H9 (cell line): ENCODE results near the gene AP2A2. TPM values are rescaled to one million over a fixed set of nuclear protein-coding genes. Genes with fewer than 3 reads are reported as not detected.
A peak's percentile ranks its signal among the peaks of the same experiment; 100 is the strongest.

Source experiments
- DNase-seq: peaks from one replicate; pipeline ENCODE4 v3.0.0-alpha.2; 2017
- H2AFZ ChIP-seq: one replicate; pipeline ENCODE4 v1.6.1; 2013; ENCODE audit warnings: mild to moderate bottlenecking, low read length, control low read depth, moderate library complexity
- H2AK5ac ChIP-seq: 2 replicates; pipeline ENCODE4 v1.6.1; 2013; ENCODE audit warnings: low read length, control low read depth, mixed read lengths; ENCODE audit not compliant: insufficient read length
- H2BK120ac ChIP-seq: one replicate; pipeline ENCODE4 v1.6.1; 2013; ENCODE audit warnings: low read depth, mild to moderate bottlenecking, low read length, control low read depth, inconsistent platforms; ENCODE audit not compliant: poor library complexity, severe bottlenecking
- H2BK12ac ChIP-seq: 2 replicates; pipeline ENCODE4 v1.6.1; 2013; ENCODE audit warnings: low read length, control low read depth, mixed read lengths, low read depth; ENCODE audit not compliant: insufficient read length
- H2BK15ac ChIP-seq: 2 replicates; pipeline ENCODE4 v1.6.1; 2013; ENCODE audit warnings: low read depth, low read length, control low read depth
- H2BK20ac ChIP-seq: one replicate; pipeline ENCODE4 v1.6.1; 2013; ENCODE audit warnings: low read depth, mild to moderate bottlenecking, low read length, control low read depth, inconsistent platforms; ENCODE audit not compliant: poor library complexity, severe bottlenecking
- H2BK5ac ChIP-seq: 2 replicates; pipeline ENCODE4 v1.6.1; 2013; ENCODE audit warnings: low read length, control low read depth, mixed read lengths; ENCODE audit not compliant: insufficient read length
- H3K14ac ChIP-seq: 2 replicates; pipeline ENCODE4 v1.6.1; 2013; ENCODE audit warnings: low read length, control low read depth; ENCODE audit not compliant: insufficient read depth
- H3K18ac ChIP-seq: 2 replicates; pipeline ENCODE4 v1.6.1; 2013; ENCODE audit warnings: low read depth, mild to moderate bottlenecking, mixed read lengths, low read length, control low read depth; ENCODE audit not compliant: insufficient read length
- H3K23ac ChIP-seq: 2 replicates; pipeline ENCODE4 v1.6.1; 2013; ENCODE audit warnings: low read length, control low read depth, mixed read lengths, low read depth; ENCODE audit not compliant: insufficient read length
- H3K23me2 ChIP-seq: 2 replicates; pipeline ENCODE4 v1.6.1; 2013; ENCODE audit warnings: low read depth, mild to moderate bottlenecking, mixed read lengths, low read length, control low read depth; ENCODE audit not compliant: insufficient read length, poor library complexity, severe bottlenecking
- H3K27ac ChIP-seq: 2 replicates; pipeline ENCODE4 v1.5.1; 2013; ENCODE audit warnings: low read length, control low read depth, mixed read lengths, low read depth; ENCODE audit not compliant: insufficient read length
- H3K27me3 ChIP-seq: 2 replicates; pipeline ENCODE4 v1.6.1; 2013; ENCODE audit warnings: low read length, control low read depth, inconsistent platforms; ENCODE audit not compliant: insufficient read depth
- H3K4ac ChIP-seq: 2 replicates; pipeline ENCODE4 v1.6.1; 2013; ENCODE audit warnings: low read depth, mild to moderate bottlenecking, control low read depth, inconsistent platforms, low read length, moderate library complexity
- H3K4me1 ChIP-seq: 2 replicates; pipeline ENCODE4 v1.6.1; 2013; ENCODE audit warnings: low read length, control low read depth, inconsistent platforms; ENCODE audit not compliant: insufficient read depth
- H3K4me2 ChIP-seq: 2 replicates; pipeline ENCODE4 v1.6.1; 2013; ENCODE audit warnings: low read length, control low read depth, mixed read lengths; ENCODE audit not compliant: insufficient read length, insufficient read depth
- H3K56ac ChIP-seq: 2 replicates; pipeline ENCODE4 v1.6.1; 2013; ENCODE audit warnings: low read depth, mild to moderate bottlenecking, mixed read lengths, low read length, control low read depth; ENCODE audit not compliant: insufficient read length
- H3K79me1 ChIP-seq: 2 replicates; pipeline ENCODE4 v1.6.1; 2013; ENCODE audit warnings: low read depth, mild to moderate bottlenecking, moderate library complexity, low read length, control low read depth, inconsistent platforms; ENCODE audit not compliant: insufficient read depth, poor library complexity, severe bottlenecking
- H3K79me2 ChIP-seq: 2 replicates; pipeline ENCODE4 v1.6.1; 2013; ENCODE audit warnings: low read length, control low read depth, inconsistent platforms; ENCODE audit not compliant: insufficient read depth
- H3K9ac ChIP-seq: 2 replicates; pipeline ENCODE4 v1.6.1; 2013; ENCODE audit warnings: low read length, control low read depth, mixed read lengths; ENCODE audit not compliant: insufficient read length; ENCODE audit errors: extremely low read depth
- H3K9me3 ChIP-seq: one replicate; pipeline ENCODE4 v1.6.1; 2013; ENCODE audit warnings: low read depth, low read length, inconsistent platforms; ENCODE audit not compliant: control insufficient read depth
- H3T11ph ChIP-seq: one replicate; pipeline ENCODE4 v1.6.1; 2013; ENCODE audit warnings: mild to moderate bottlenecking, low read length, control low read depth, inconsistent platforms
- H4K20me1 ChIP-seq: one replicate; pipeline ENCODE4 v1.6.1; 2013; ENCODE audit not compliant: control insufficient read depth, insufficient read length, insufficient read depth
- H4K5ac ChIP-seq: 2 replicates; pipeline ENCODE4 v1.6.1; 2013; ENCODE audit warnings: low read depth, mild to moderate bottlenecking, mixed read lengths, low read length, control low read depth; ENCODE audit not compliant: insufficient read length
- H4K8ac ChIP-seq: replicated peaks from 2 replicates; pipeline ENCODE4 v1.6.1; 2013; ENCODE audit warnings: low read length, control low read depth, mixed read lengths, low read depth; ENCODE audit not compliant: insufficient read length
- H4K91ac ChIP-seq: 2 replicates; pipeline ENCODE4 v1.6.1; 2013; ENCODE audit warnings: low read depth, mild to moderate bottlenecking, moderate library complexity, mixed read lengths, low read length, control low read depth; ENCODE audit not compliant: insufficient read length
- H3K27ac Mint-ChIP-seq, 3 experiments: 2 replicates in 2 of 3; 3 replicates in 1 of 3; pipeline ENCODE4 v1.8.0; 2020 to 2021; ENCODE audit warnings: mixed read lengths in 3 of 3, mild to moderate bottlenecking in 1 of 3, moderate library complexity in 1 of 3
- H3K27me3 Mint-ChIP-seq: 2 replicates; pipeline ENCODE4 v1.8.0; 2021; ENCODE audit warnings: low read depth, mild to moderate bottlenecking, moderate library complexity, mixed read lengths
- H3K36me3 Mint-ChIP-seq, 3 experiments: 2 replicates in 2 of 3; 3 replicates in 1 of 3; pipeline ENCODE4 v1.8.0; 2020 to 2021; ENCODE audit warnings: low read depth in 3 of 3, mixed read lengths in 3 of 3; ENCODE audit not compliant: insufficient read depth in 1 of 3
- H3K4me1 Mint-ChIP-seq, 2 experiments: 2 replicates each; pipeline ENCODE4 v1.8.0; 2020; ENCODE audit warnings: mixed read lengths in 2 of 2
- H3K4me3 Mint-ChIP-seq, 2 experiments: 2 replicates in 1 of 2; 3 replicates in 1 of 2; pipeline ENCODE4 v1.8.0; 2020 to 2021; ENCODE audit warnings: mild to moderate bottlenecking in 2 of 2, mixed read lengths in 2 of 2, moderate library complexity in 1 of 2
- H3K9me3 Mint-ChIP-seq, 2 experiments: 2 replicates in 1 of 2; 3 replicates in 1 of 2; pipeline ENCODE4 v1.8.0; 2020; ENCODE audit warnings: mild to moderate bottlenecking in 2 of 2, mixed read lengths in 2 of 2, moderate library complexity in 1 of 2
- CTCF ChIP-seq: fragments of 200-600 bp; sonication (generic); conservative IDR thresholded peaks from 3 replicates; pipeline ENCODE4 v1.8.0; 2021; ENCODE audit warnings: antibody characterized with exemption, mild to moderate bottlenecking
- WGBS: extraction: QIAGEN DNeasy Blood & Tissue Kit; methylation state at CpG from one replicate; pipeline ENCODE4 v1.1.7; 2013; ENCODE audit warnings: missing lambda C conversion rate, low lambda C conversion rate, mixed read lengths; ENCODE audit not compliant: insufficient read length; ENCODE audit errors: extremely low coverage; 5-methylcytosine and 5-hydroxymethylcytosine counted together
- total RNA-seq: library from RNA; stranded (reverse); gene quantifications from 2 replicates; pipeline ENCODE4 v1.2.1, GENCODE V29; 2021

Gene AP2A2
- total RNA-seq, 1 experiment from 2014 or later: 53.7 TPM

GRCh38 chr11:1007279-1007678 is 81.6 kb downstream of the AP2A2 start:
- no peaks in the 10 kb centered on the region for H3K27me3 ChIP-seq
- H2BK20ac ChIP-seq: no peak overlapping the region
- no peak for TF ChIP-seq CTCF
- no CpG with 5 or more reads among the region's 10 CpGs for WGBS
- H3K9me3 Mint-ChIP-seq: no peaks in the 10 kb centered on the region; a peak in 1 of 5 replicates
- H4K8ac ChIP-seq: no peak overlapping the region
- H2BK12ac ChIP-seq: no peak overlapping the region
- H3K27me3 Mint-ChIP-seq: no peaks in the 10 kb centered on the region
- no peaks in the 10 kb centered on the region for H3K79me1 ChIP-seq
- H3K4me2 ChIP-seq: no peak overlapping the region
- H3K23me2 ChIP-seq: no peaks in the 10 kb centered on the region
- H3K4me1 Mint-ChIP-seq: 0 out of 4 replicates have a peak, but pooled peaks cover 0 to 3% of the 10 kb centered on the region in 2 experiments
- no peak overlapping the region for H2AK5ac ChIP-seq
- no peaks in the 10 kb centered on the region for H3K9me3 ChIP-seq
- H3K4ac ChIP-seq: no peak overlapping the region
- H2BK15ac ChIP-seq: no peak overlapping the region
- no peak overlapping the region for H2BK5ac ChIP-seq
- no peak overlapping the region for H4K91ac ChIP-seq
- no peaks in the 10 kb centered on the region for H3K4me1 ChIP-seq
- no peak overlapping the region for H3K14ac ChIP-seq
- no peak overlapping the region for H3K9ac ChIP-seq
- H3K79me2 ChIP-seq: no peaks in the 10 kb centered on the region
- H3K4me3 Mint-ChIP-seq: no peak overlapping the region
- H3K56ac ChIP-seq: no peak overlapping the region
- no peak overlapping the region for H3K23ac ChIP-seq
- no peak overlapping the region for H2AFZ ChIP-seq
- peak overlapping the region in 2 of 3 experiments; percentile 62 to 89; a peak in 3 of 7 replicates for H3K27ac Mint-ChIP-seq
- H3T11ph ChIP-seq: no peak overlapping the region
- no peaks in the 10 kb centered on the region for H4K20me1 ChIP-seq
- DNase-seq: no peak
- H3K27ac ChIP-seq: no peak overlapping the region
- H4K5ac ChIP-seq: no peak overlapping the region
- no peak overlapping the region for H2BK120ac ChIP-seq
- no peak overlapping the region for H3K18ac ChIP-seq
- peaks cover 24 to 67% (median 61%) of the 10 kb centered on the region in 3 experiments; a peak in 6 of 7 replicates for H3K36me3 Mint-ChIP-seq
